CD4-positive, CD25-positive, alpha-beta regulatory T cell (primary cell): ENCODE results near the gene ATP6V1C2. TPM values are rescaled to one million over a fixed set of nuclear protein-coding genes. Genes with fewer than 3 reads are reported as not detected.

ENCODE experiments used
- ATAC-seq, 2 donors: fragments of 150-1000 bp; cut with Tn5 transposase; one replicate each; pipeline ENCODE4 v1.10.0; 2021; ENCODE audit warnings: low read depth in 2 of 2, moderate number of reproducible peaks in 2 of 2, moderate library complexity in 1 of 2
- DNase-seq, 3 donors: peaks; one replicate each; pipeline versions ENCODE4 v3.0.0 to v3.0.0-alpha.2; 2012 to 2022; ENCODE audit warnings: mixed read lengths in 1 of 3
- H3K27ac ChIP-seq: one replicate; pipeline ENCODE4 v1.7.0; 2013; ENCODE audit warnings: mild to moderate bottlenecking, low read length; ENCODE audit not compliant: insufficient read depth, poor library complexity, severe bottlenecking
- H3K27me3 ChIP-seq: one replicate; pipeline ENCODE4 v1.7.0; 2013; ENCODE audit warnings: low read length; ENCODE audit not compliant: control insufficient read depth, insufficient read depth
- H3K36me3 ChIP-seq: one replicate; pipeline ENCODE4 v1.7.0; 2013; ENCODE audit warnings: mild to moderate bottlenecking, low read length, moderate library complexity; ENCODE audit not compliant: control insufficient read depth, insufficient read depth
- H3K4me1 ChIP-seq: 2 replicates; pipeline ENCODE4 v1.7.0; 2013; ENCODE audit warnings: mild to moderate bottlenecking, low read length; ENCODE audit not compliant: insufficient read depth, control insufficient read depth, poor library complexity, severe bottlenecking
- H3K4me3 ChIP-seq: one replicate; pipeline ENCODE4 v1.7.0; 2013; ENCODE audit warnings: low read depth, mild to moderate bottlenecking, low read length, moderate library complexity
- H3K9me3 ChIP-seq, 2 experiments: 1 replicate in 1 of 2; 2 replicates in 1 of 2; pipeline ENCODE4 v1.7.0; 2013; ENCODE audit warnings: low read length in 2 of 2, mild to moderate bottlenecking in 1 of 2, moderate library complexity in 1 of 2; ENCODE audit not compliant: control insufficient read depth in 2 of 2
- H3K27ac Mint-ChIP-seq, 3 donors: one replicate each; pipeline ENCODE4 v1.8.0; 2020 to 2022; ENCODE audit warnings: mild to moderate bottlenecking in 3 of 3, mixed read lengths in 3 of 3, moderate library complexity in 2 of 3
- H3K27me3 Mint-ChIP-seq: one replicate; pipeline ENCODE4 v1.8.0; 2022; ENCODE audit warnings: mild to moderate bottlenecking, mixed read lengths
- H3K36me3 Mint-ChIP-seq: one replicate; pipeline ENCODE4 v1.8.0; 2020; ENCODE audit warnings: mixed read lengths
- H3K4me1 Mint-ChIP-seq, 4 donors: one replicate each; pipeline ENCODE4 v1.8.0; 2020 to 2022; ENCODE audit warnings: mixed read lengths in 4 of 4, mild to moderate bottlenecking in 1 of 4
- H3K4me3 Mint-ChIP-seq, 4 donors: one replicate each; pipeline ENCODE4 v1.8.0; 2020 to 2022; ENCODE audit warnings: mild to moderate bottlenecking in 4 of 4, mixed read lengths in 4 of 4, moderate library complexity in 3 of 4
- H3K9me3 Mint-ChIP-seq, 7 donors: one replicate each; pipeline ENCODE4 v1.8.0; 2020 to 2022; ENCODE audit warnings: mixed read lengths in 7 of 7, mild to moderate bottlenecking in 3 of 7, moderate library complexity in 2 of 7
- polyA plus RNA-seq, 4 donors: library from polyadenylated mRNA; unstranded; fragments of 300-500 nt; fragmentation: Illumina TruSeq; gene quantifications; one replicate each; pipeline ENCODE4 v1.2.3, GENCODE V29; 2021
- total RNA-seq: library from RNA; stranded (reverse); gene quantifications from one replicate; pipeline ENCODE4 v1.2.3, GENCODE V29; 2022

Gene ATP6V1C2, protein sequence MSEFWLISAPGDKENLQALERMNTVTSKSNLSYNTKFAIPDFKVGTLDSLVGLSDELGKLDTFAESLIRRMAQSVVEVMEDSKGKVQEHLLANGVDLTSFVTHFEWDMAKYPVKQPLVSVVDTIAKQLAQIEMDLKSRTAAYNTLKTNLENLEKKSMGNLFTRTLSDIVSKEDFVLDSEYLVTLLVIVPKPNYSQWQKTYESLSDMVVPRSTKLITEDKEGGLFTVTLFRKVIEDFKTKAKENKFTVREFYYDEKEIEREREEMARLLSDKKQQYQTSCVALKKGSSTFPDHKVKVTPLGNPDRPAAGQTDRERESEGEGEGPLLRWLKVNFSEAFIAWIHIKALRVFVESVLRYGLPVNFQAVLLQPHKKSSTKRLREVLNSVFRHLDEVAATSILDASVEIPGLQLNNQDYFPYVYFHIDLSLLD
- total RNA-seq (not detected), polyA plus RNA-seq (under 1 TPM in 2 of 4 donors, not detected in 2; 0.09 to 0.11 TPM)

DNA sequence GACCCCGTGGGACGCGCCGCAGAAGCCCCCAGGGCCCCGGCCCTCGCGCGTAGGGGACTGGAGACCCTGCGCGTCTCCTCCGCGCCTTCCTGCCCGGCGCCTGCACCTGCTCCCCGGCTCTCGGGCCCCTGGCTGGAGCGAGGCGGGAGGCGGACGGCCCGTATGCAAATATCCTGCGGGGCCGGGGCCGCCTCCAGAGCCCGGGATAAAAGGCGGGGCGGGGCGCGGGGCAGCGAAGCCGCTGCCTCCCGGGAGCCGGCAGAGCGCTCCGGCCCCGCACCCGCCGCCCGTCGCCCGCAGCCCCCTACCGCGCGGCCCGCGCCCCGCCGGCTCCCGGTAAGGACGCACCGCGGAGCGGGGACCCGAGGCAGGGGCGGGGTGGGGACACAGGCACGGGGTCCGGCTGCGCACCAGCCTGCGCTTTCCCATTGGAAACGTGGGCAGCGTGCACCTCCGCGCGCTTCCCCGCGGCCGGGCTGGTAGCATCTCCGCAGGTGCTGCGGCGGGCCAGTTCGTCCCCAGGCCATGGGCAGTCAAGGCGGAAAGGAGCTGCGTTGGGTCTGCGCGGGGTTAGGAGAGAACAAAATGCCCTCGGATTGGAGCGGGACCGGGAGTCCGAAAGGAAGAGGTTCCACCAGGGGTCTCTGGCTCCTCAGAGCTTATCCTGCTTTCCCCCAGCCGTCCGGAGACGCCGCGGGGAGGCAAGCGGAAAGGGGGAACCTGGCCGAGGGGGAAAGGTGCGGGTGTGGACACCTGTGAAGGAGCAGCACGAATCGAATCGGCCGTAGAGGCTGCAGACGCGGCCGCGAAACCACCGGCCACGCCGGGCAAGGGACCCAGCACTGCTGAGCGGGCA, at the start of gene ATP6V1C2:
Gene ATP6V1C2 (plus strand): TSS at position 235 of the 856 bp plus-strand sequence. CDS start 1,220 bp downstream, outside the sequence.
- Mint-ChIP-seq H3K4me3 (peak within 1 kb of the TSS; percentile 53 to 77 (median 74)), H3K9me3 (no peaks in the 10 kb centered on the region), H3K36me3 (no peaks in the 10 kb centered on the region), H3K27ac (no peak within 1 kb of the TSS), H3K4me1 (peaks cover 0 to 15% (median 6%) of the 10 kb centered on the region in 4 donors), H3K27me3 (peaks cover 73% of the 10 kb centered on the region)
- H3K27me3 ChIP-seq = peaks cover 31% of the 10 kb centered on the region
- H3K4me1 ChIP-seq = peaks cover 9% of the 10 kb centered on the region
- no peaks in the 10 kb centered on the region for H3K36me3 ChIP-seq
- H3K27ac ChIP-seq = no peak within 1 kb of the TSS
- H3K9me3 ChIP-seq = no peaks in the 10 kb centered on the region
- no peak within 1 kb of the TSS for H3K4me3 ChIP-seq
- no peak for ATAC-seq
- DNase-seq = no peak

DNA sequence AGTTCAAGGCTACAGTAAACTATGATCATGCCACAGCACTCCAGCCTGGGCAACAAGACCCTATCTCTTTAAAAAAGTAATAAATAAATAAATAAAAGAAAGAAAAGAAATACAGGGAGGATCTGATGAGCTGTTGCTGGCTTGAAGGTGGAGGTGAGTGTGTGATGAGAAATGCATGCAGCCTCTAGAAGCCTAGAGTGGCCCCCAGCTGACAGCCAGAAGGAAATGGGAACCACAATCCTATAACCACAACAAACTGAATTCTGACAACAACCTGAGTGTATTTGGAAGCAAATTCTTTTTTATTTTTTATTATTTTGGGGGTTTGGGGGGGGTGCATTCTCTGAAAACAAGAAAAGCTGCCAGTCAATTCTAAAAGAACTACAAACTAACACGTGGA, 46.3 kb upstream of the ATP6V1C2 start:
- Histone ChIP-seq H3K27me3 (no peaks in the 10 kb centered on the region), H3K27ac (no peak overlapping the region), H3K4me3 (no peak overlapping the region), H3K36me3 (peaks cover 21% of the 10 kb centered on the region), H3K4me1 (peaks cover 5% of the 10 kb centered on the region), H3K9me3 (no peaks in the 10 kb centered on the region)
- Mint-ChIP-seq H3K9me3 (no peaks in the 10 kb centered on the region), H3K27ac (peak overlapping the region; percentile 36 to 67 (median 38)), H3K36me3 (peaks cover 19% of the 10 kb centered on the region), H3K4me3 (peak overlapping the region in 1 of 4 donors; percentile 2), H3K27me3 (no peaks in the 10 kb centered on the region), H3K4me1 (peaks cover 14 to 33% (median 23%) of the 10 kb centered on the region in 4 donors)
- ATAC-seq (no peak), DNase-seq (no peak)

DNA sequence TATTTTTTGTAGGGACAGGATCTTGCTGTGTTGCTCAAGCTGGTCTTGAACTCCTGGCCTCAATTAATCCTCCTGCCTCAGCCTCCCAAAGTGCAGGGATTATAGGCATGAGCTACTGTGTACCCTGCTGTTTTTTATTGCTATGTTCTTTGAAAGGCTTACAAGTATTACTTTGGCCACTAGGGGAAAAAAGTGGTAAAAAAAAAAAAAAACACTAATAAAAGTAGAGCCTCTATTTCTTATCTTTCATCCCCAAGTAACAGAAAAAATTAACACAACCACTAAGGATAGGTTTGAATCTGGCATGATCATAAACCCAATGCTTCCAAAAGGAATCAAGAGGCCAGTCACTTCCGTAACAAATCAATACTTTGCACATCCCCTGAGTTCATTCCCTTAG, 43.2 kb upstream of the ATP6V1C2 start:
- Histone ChIP-seq H3K27me3 (no peaks in the 10 kb centered on the region), H3K9me3 (no peaks in the 10 kb centered on the region), H3K27ac (no peak overlapping the region), H3K4me3 (no peak overlapping the region), H3K36me3 (peaks cover 33% of the 10 kb centered on the region), H3K4me1 (peaks cover 5% of the 10 kb centered on the region)
- Mint-ChIP-seq H3K9me3 (peaks cover 0 to 1% (median 0%) of the 10 kb centered on the region in 7 donors), H3K4me1 (peaks cover 16 to 30% (median 25%) of the 10 kb centered on the region in 4 donors), H3K36me3 (peaks cover 22% of the 10 kb centered on the region), H3K27me3 (no peaks in the 10 kb centered on the region), H3K27ac (no peak overlapping the region), H3K4me3 (peak overlapping the region in 1 of 4 donors; percentile 58)
- DNase-seq (no peak), ATAC-seq (no peak)

DNA sequence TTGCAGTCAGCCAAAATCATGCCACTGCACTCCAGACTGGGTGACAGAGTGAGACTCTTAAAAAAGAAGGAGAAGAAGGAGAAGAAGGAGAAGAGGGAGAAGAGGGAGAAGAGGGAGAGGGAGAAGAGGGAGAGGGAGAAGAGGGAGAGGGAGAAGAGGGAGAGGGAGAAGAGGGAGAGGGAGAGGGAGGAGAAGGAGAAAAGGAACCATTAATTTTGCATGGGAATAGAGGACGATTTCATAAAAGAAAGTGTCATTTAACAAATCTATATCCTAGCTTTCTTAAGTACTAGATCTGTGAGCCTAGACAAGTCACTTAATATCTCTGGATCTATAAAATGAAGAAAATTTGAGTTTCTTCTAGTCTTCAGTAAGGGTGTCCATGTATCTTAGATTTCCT, 41.2 kb upstream of the ATP6V1C2 start:
- Histone ChIP-seq H3K4me1 (peaks cover 3% of the 10 kb centered on the region), H3K27me3 (no peaks in the 10 kb centered on the region), H3K4me3 (no peak overlapping the region), H3K9me3 (no peaks in the 10 kb centered on the region), H3K27ac (no peak overlapping the region), H3K36me3 (peaks cover 37% of the 10 kb centered on the region)
- Mint-ChIP-seq H3K9me3 (peaks cover 0 to 1% (median 0%) of the 10 kb centered on the region in 7 donors), H3K36me3 (peaks cover 20% of the 10 kb centered on the region), H3K27me3 (no peaks in the 10 kb centered on the region), H3K27ac (no peak overlapping the region), H3K4me1 (peaks cover 13 to 22% (median 19%) of the 10 kb centered on the region in 4 donors), H3K4me3 (no peak overlapping the region)
- no peak for DNase-seq
- no peak for ATAC-seq

DNA sequence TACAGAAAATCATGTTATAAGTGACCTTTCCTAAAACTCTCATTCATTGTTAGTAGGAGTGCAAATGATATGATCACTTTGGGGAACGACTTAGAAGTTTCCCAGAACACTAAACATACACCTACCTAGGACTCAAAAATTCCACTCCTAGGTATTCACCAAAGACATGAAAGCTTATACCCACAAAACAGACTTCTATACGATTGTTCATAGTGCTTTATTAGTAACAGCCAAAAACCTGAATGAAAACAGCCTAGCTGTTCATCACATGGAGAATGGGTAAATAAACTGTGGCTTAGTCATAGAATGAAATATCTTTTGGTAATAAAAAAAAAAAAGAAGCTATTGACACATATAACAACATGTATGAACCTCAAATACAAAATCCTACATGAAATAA, 40.5 kb upstream of the ATP6V1C2 start:
- no peaks in the 10 kb centered on the region for H3K9me3 ChIP-seq
- H3K9me3 Mint-ChIP-seq = peaks cover 0 to 1% (median 0%) of the 10 kb centered on the region in 7 donors
- no peaks in the 10 kb centered on the region for H3K27me3 Mint-ChIP-seq
- H3K36me3 Mint-ChIP-seq = peaks cover 16% of the 10 kb centered on the region
- peaks cover 36% of the 10 kb centered on the region for H3K36me3 ChIP-seq
- DNase-seq (no peak), ATAC-seq (no peak)
- H3K4me3 Mint-ChIP-seq = no peak overlapping the region
- H3K27me3 ChIP-seq = no peaks in the 10 kb centered on the region
- H3K27ac ChIP-seq = no peak overlapping the region
- no peaks in the 10 kb centered on the region for H3K4me1 ChIP-seq
- H3K4me3 ChIP-seq = no peak overlapping the region
- peaks cover 8 to 17% (median 13%) of the 10 kb centered on the region in 4 donors for H3K4me1 Mint-ChIP-seq
- no peak overlapping the region for H3K27ac Mint-ChIP-seq

DNA sequence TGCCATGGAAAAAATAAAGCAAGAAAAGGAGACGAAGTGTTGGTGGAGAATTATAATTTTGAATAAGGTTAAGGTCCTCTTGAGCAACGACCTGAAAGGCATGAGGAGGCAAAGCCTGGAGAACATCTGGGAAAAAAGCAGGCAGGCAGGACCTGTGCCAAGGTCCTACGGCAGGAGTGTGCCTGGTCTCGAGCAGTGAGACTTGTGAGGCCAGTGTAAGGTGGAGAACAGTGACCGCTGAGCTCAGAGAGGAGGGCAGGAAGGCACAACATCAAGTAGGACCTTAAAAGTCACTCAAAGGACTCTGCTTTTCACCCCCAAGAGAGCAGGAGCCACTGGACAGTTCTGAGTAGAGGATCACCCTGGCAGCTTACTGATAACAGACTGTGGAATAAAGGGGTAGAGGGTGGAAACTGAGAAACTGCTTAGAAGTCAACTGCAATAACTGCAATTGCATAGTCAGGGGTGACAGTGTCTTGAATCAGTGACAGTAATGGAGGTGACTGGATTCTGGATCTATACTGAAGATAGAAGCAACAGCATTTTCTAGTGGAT, 35.2 kb upstream of the ATP6V1C2 start:
- peaks cover 8% of the 10 kb centered on the region for H3K36me3 Mint-ChIP-seq
- peaks cover 36% of the 10 kb centered on the region for H3K4me1 ChIP-seq
- no peaks in the 10 kb centered on the region for H3K9me3 ChIP-seq
- DNase-seq (no peak), ATAC-seq (no peak)
- no peaks in the 10 kb centered on the region for H3K27me3 ChIP-seq
- H3K36me3 ChIP-seq = peaks cover 23% of the 10 kb centered on the region
- H3K4me3 Mint-ChIP-seq = no peak overlapping the region
- no peak overlapping the region for H3K27ac Mint-ChIP-seq
- peaks cover 0 to 1% (median 0%) of the 10 kb centered on the region in 7 donors for H3K9me3 Mint-ChIP-seq
- H3K4me1 Mint-ChIP-seq = peaks cover 3 to 14% (median 11%) of the 10 kb centered on the region in 4 donors
- H3K27me3 Mint-ChIP-seq = no peaks in the 10 kb centered on the region
- H3K4me3 ChIP-seq = no peak overlapping the region
- H3K27ac ChIP-seq = no peak overlapping the region

DNA sequence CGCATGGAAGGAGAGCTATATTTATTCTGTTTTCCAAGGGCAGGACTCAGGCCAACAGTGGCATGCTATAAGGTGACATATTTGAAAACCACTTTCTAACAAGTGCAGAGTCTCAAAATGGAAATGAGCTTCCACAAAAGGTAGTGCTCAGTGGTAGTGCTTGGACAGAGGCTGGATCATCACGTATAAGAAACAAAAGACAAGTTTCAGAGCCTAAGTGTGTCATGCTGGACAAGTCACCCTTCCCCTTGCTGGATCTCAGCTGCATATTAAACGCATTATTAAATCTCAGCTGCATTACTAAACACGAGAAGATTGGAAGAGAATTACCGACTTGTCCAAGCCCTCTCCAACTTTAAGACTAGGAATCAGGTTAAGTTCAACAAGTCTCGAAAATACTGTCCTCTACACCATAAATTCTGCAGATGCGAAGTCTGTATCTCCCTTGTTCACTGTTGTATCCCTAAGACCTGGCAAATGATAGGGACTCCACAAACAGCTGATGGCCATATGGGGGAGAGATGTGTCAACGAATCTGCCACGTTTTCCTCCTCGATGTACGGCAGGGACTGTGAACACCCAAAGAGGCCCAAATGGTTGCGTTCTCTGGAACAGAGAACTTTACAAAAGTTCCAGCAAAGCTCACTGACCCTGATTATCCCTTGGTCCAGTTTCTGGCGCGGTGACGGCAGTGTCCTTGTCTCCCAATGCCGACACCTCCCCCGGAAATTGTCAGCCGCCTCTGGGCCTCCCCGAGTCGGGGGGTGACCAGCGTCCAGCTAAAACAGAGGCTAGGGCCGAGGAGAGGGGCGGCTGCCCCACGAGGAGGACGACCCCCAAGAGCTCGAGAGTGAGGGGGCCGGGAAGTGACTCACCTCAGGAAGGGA, 32.3 kb upstream of the ATP6V1C2 start:
- no peak overlapping the region for H3K4me3 Mint-ChIP-seq
- Histone ChIP-seq H3K4me1 (peaks cover 36% of the 10 kb centered on the region), H3K27me3 (no peaks in the 10 kb centered on the region), H3K36me3 (peaks cover 3% of the 10 kb centered on the region), H3K9me3 (no peaks in the 10 kb centered on the region), H3K27ac (peak overlapping the region; percentile 83), H3K4me3 (peak overlapping the region; percentile 96)
- peaks cover 3 to 13% (median 8%) of the 10 kb centered on the region in 4 donors for H3K4me1 Mint-ChIP-seq
- H3K27ac Mint-ChIP-seq = no peak overlapping the region
- H3K9me3 Mint-ChIP-seq = no peaks in the 10 kb centered on the region
- no peak for DNase-seq
- no peaks in the 10 kb centered on the region for H3K27me3 Mint-ChIP-seq
- H3K36me3 Mint-ChIP-seq = no peaks in the 10 kb centered on the region
- ATAC-seq = peak; percentile 10 to 39
